ENCODE results near the gene SLC16A3.

The SLC16A3 gene

GRCh38 chr17:82281502-82282238 lies 52.8 kb downstream of the SLC16A3 start:
- in situ Hi-C loops (cut with MboI; ENCODE audit: low sequenced_read_pairs, unreplicated experiment), result no loop called here
- DNase-seq (ENCODE audit: low spot score), result no peak
- TF ChIP-seq, protein P1, sequence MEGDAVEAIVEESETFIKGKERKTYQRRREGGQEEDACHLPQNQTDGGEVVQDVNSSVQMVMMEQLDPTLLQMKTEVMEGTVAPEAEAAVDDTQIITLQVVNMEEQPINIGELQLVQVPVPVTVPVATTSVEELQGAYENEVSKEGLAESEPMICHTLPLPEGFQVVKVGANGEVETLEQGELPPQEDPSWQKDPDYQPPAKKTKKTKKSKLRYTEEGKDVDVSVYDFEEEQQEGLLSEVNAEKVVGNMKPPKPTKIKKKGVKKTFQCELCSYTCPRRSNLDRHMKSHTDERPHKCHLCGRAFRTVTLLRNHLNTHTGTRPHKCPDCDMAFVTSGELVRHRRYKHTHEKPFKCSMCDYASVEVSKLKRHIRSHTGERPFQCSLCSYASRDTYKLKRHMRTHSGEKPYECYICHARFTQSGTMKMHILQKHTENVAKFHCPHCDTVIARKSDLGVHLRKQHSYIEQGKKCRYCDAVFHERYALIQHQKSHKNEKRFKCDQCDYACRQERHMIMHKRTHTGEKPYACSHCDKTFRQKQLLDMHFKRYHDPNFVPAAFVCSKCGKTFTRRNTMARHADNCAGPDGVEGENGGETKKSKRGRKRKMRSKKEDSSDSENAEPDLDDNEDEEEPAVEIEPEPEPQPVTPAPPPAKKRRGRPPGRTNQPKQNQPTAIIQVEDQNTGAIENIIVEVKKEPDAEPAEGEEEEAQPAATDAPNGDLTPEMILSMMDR (IDR thresholded peaks at IDR 0.05; ENCODE audit: borderline replicate concordance, control extremely low read depth, extremely low read depth, insufficient read depth, missing control alignments), result no peak

DNA sequence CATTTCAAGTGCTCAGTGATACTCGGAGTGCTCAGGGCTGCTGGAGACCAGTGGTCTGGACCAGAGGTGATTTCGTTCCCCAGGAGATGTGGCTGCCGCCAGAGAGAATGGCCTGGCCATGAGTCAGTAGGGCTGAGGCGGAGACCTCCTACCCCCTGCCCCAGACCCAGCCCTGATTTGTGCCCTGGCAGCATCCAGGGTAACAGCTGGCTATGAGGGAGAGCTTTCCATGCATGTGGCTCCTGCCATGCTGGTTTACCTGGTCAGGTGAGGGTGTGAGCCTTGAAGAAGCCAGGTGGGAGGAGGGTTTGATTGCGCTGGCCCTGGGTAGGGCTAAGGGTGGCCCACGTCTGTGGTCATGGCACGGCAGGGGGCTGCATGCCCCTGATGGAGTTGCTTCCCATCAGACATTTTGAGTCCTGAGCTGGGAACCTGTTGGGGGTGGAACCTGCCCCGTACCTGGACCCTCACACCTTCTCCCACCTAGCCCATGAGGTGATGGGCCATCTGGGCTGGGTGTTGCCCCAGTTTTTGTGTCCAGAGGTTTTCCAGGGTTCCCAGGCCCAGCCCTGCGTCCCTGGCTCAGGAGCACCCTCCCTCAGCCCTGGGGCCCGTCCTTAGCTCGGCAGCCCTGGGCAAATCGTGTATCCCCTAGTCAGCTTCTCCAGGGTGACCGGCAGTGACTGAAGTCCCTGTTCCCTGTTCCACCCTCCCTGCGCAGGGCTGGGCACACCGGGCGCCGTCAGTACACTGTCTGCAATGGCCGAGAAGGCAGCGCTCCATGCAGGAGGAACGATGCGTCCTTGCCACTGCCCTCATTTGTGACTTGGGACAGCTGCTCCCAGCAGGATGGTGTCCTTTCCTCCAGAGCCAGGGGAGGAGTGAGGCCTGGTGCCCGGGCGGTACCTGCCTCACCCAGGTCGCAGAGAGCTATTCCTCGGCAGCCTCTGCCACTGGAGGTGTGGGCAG lies 53.7 kb downstream of the SLC16A3 start:
- in situ Hi-C loops (cut with MboI; ENCODE audit: low sequenced_read_pairs, unreplicated experiment), result no loop called here
- DNase-seq (ENCODE audit: low spot score), result no peak
- TF ChIP-seq, protein P1 (IDR thresholded peaks at IDR 0.05; ENCODE audit: borderline replicate concordance, control extremely low read depth, extremely low read depth, insufficient read depth, missing control alignments), result no peak

DNA sequence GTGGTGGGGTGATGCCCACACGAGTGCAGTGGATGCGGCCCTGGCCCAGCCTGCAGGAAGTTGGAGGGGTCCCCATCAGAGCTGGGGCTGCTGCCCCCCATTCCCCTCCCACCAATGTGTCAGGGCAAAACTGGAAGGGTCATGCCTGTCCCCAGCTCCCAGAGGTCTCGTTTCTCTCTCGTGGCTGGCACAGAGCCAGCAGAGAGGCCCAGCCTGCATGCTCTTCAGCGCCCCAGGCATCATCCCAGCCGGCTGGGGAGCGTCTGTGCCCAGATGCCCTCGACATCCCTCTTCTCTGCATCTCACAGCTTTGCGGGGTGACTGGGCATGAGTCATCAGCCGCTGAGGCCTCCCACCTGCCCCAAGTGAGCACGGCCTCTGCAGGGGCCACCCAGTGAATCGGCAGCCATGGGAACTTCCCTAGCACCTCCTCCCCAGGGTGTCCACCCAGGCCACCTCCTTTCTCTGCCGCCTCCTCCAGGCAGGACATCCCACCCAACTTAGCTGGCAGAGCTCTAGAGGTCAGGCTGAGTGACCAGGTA lies 54.4 kb downstream of the SLC16A3 start:
- TF ChIP-seq, protein P1 (IDR thresholded peaks at IDR 0.05; ENCODE audit: borderline replicate concordance, control extremely low read depth, extremely low read depth, insufficient read depth, missing control alignments), result no peak
- no peak for DNase-seq (ENCODE audit: low spot score)
- in situ Hi-C loops (cut with MboI; ENCODE audit: low sequenced_read_pairs, unreplicated experiment), result no loop called here

DNA sequence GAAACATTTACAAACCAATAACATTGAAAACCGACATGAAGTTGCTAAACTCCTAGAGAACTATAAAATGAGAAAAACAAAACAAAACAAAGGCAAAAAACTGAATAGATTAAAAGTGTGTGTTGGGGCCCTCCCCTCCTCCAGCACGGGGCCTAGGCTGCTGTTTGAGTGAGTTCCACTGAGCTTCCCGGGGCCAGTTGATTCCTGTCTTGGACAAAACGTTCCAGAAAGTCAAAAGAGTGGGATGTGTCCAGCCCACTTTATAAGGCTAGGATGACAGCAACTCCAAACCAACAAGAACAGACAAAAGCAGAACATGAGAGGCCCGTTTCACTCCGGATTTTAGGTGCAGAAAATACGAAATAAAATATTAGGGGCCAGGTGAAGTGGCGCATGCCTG lies 56.3 kb downstream of the SLC16A3 start:
- DNase-seq (ENCODE audit: low spot score), result no peak
- in situ Hi-C loops (cut with MboI; ENCODE audit: low sequenced_read_pairs, unreplicated experiment), result no loop called here
- TF ChIP-seq, protein P1 (IDR thresholded peaks at IDR 0.05; ENCODE audit: borderline replicate concordance, control extremely low read depth, extremely low read depth, insufficient read depth, missing control alignments), result no peak

DNA sequence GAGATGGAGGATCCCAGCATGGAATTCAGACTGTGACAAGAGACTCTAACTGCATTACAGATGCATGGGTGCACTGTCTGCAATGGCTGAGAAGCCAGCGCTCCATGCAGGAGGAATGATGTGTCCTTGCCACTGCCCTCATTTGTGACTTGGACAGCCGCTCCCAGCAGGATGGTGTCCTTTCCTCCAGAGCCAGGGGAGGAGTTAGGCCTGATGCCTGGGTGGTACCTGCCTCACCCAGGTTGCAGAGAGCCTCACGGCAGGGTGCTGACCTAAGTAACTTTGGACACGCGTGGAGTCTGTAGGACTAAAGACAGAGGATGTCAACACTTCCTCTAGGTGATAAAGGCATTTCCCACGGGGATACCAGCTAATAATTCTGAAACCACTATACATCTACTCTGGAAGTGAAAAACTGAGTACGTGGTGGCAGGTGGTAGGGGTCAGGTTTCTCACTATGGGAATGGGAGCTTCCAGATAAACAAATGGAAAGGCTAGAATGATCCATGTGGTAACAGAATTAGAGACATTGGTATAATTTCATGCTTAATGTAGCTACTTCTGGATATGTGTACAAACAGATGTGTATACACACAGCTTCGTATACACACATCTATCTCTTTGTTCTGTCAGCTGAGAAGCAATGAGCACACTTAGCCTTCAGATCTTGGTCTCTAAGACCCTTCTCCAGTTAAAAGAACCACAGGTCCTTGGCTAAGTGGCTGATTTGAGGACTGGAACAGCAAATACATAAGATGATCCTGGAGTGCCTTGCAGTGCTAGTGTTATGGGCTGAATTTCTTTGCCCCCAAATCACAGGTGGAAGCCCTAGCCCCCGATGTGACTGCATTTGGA lies 58.4 kb downstream of the SLC16A3 start:
- in situ Hi-C loops (cut with MboI; ENCODE audit: low sequenced_read_pairs, unreplicated experiment), result no loop called here
- TF ChIP-seq, protein P1 (IDR thresholded peaks at IDR 0.05; ENCODE audit: borderline replicate concordance, control extremely low read depth, extremely low read depth, insufficient read depth, missing control alignments), result no peak
- no peak for DNase-seq (ENCODE audit: low spot score)

Data from GM13976 (cell line).